Measurements from ENCODE around the gene TMEM14B. TPM values are rescaled to one million over a fixed set of nuclear protein-coding genes. Genes with fewer than 3 reads are reported as not detected.

The TMEM14B gene
- total and polyA plus RNA-seq, 9 of the 15 experiments (the other 6 are each of a cell fraction or from before 2014, with no cell fraction given): 174 to 862 (median 263) TPM

DNA sequence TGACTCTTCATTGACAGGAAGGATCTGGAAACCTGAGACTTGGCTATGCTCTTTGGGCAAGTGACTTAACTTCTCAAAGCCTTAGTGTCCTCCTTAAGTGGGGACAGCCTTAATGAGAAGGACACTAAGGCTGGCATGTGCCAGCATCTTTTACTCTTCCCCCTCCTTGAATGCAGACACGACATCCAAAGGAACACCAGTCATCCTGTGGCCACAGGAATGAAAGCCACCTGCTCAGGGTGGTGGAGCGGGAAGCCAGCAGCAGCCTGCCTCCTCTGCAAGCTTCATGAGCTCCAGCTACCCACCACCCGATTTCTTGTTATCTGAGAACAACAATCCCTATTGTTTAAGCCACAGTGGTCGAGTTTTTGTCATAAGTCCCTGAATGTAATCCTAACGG is 44.5 kb downstream of the TMEM14B start:
- ChIA-PET POLR2A (interaction anchor here (0.8 to 1.5 kb wide), 2 partner anchors 9 to 70 kb away, joined by 3 to 5 read pairs; partner anchors contain the start of gene TMEM14C), CTCF (ENCODE audit: low intra/inter-chr PET ratio) (interaction anchor here (0.7 kb wide), 1 partner anchor 10 kb away, joined by 4 read pairs; no protein-coding TSS in a partner anchor)
- no peaks in the 10 kb centered on the region for H3K27me3 ChIP-seq (ENCODE audit: control insufficient read depth in 2 of 2, insufficient read depth in 2 of 2, low read length in 2 of 2)
- peaks cover 0 to 3% of the 10 kb centered on the region in 2 experiments; a peak in 2 of 5 replicates for H3K4me1 ChIP-seq (replicated peaks in 1 of 2; ENCODE audit: control insufficient read depth in 2 of 2, insufficient read depth in 2 of 2, low read length in 2 of 2)
- H3K27ac ChIP-seq (ENCODE audit: extremely low read depth, low read depth, low read length): no peak overlapping the region
- FAIRE-seq (no peak), ATAC-seq (no peak), DNase-seq (ENCODE audit: extremely low read depth in 1 of 4, low spot score in 3 of 4) (no peak)
- TF ChIP-seq E4F1 (CRISPR knock-in tag; IDR thresholded peaks at IDR 0.05; ENCODE audit: borderline replicate concordance): no peak
- peak in 1 of 2 experiments; percentile 20 for TF ChIP-seq E2F6 (IDR thresholded peaks at IDR 0.05; ENCODE audit: borderline replicate concordance in 1 of 2, extremely low read depth in 1 of 2, insufficient read depth in 1 of 2, insufficient read length in 1 of 2, low read depth in 1 of 2, low read length in 1 of 2, poor library complexity in 1 of 2, severe bottlenecking in 1 of 2)
- H3K36me3 ChIP-seq (ENCODE audit: control insufficient read depth, insufficient read depth, low read length): peaks cover 2% of the 10 kb centered on the region; the same call in 2 of the 3 replicates
- H2AFZ ChIP-seq (ENCODE audit: low read depth, low read length): no peak overlapping the region
- BruUV-seq (replicated peaks): no TSS peak
- H3K9me3 ChIP-seq (replicated peaks; ENCODE audit: control insufficient read depth, insufficient read depth, low read depth, low read length): no peaks in the 10 kb centered on the region
- no peak overlapping the region for H3K9ac ChIP-seq (ENCODE audit: insufficient read depth in 1 of 2, low read depth in 2 of 2, low read length in 2 of 2)
- H3K4me3 ChIP-seq: no peak overlapping the region
- in situ Hi-C loops (cut with MboI) (no loop called here), intact Hi-C loops (cut with micrococcal nuclease) (no loop called here)
- no peaks in the 10 kb centered on the region for H4K20me1 ChIP-seq (replicated peaks; ENCODE audit: control insufficient read depth, insufficient read depth, low read length)
- 57% methylated on average over 5 of the region's 5 CpGs for WGBS (ENCODE audit: insufficient coverage, low coverage, missing lambda C conversion rate)
- H3K4me2 ChIP-seq (ENCODE audit: insufficient read depth, low read length): no peak overlapping the region
- H3K9me1 ChIP-seq (ENCODE audit: control insufficient read depth, insufficient read depth, low read length): no peaks in the 10 kb centered on the region
- H3K79me2 ChIP-seq (ENCODE audit: control insufficient read depth, insufficient read depth, low read length): no peaks in the 10 kb centered on the region
